Activated CD4-positive, alpha-beta T cell treated with anti-CD3 and anti-CD28 coated beads for 24 hours (primary cell): ENCODE results near the gene VPS13D.
"Not testable (repeated sequence)": the region's sequence is repeated elsewhere in the genome, so short reads cannot be mapped to it uniquely, and the experiment has no call there.

Experiments used
- DNase-seq, 2 donors: peaks; one replicate each; pipeline ENCODE4 v3.0.0-alpha.2; 2020; ENCODE audit warnings: low read depth in 2 of 2

Gene VPS13D

GRCh38 chr1:12287869-12288268 is 58.0 kb downstream of the VPS13D start:
- DNase-seq = no peak

- DNase-seq = no peak
Observed at GRCh38 chr1:12290828-12291227, 61.0 kb downstream of the VPS13D start.

DNA sequence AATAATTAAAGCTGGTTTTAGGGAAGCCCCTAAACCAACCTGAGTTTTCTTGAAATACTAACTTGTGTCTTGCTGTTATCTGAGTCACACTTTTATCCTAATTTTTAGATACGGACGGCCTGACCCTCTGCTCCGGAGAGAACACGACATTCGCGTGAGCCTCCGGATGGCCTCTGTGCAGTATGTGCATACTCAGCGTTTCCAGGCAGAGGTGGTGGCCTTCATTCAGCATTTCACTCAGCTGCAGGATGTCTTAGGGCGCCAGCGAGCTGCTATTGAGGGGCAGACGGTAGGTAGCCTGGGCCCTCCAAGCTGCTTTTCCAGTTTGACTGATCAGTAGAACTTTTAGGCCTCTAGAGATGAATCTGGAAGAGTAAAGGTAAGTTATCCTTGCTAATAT is 63.6 kb downstream of the VPS13D start:
- DNase-seq = no peak

DNA sequence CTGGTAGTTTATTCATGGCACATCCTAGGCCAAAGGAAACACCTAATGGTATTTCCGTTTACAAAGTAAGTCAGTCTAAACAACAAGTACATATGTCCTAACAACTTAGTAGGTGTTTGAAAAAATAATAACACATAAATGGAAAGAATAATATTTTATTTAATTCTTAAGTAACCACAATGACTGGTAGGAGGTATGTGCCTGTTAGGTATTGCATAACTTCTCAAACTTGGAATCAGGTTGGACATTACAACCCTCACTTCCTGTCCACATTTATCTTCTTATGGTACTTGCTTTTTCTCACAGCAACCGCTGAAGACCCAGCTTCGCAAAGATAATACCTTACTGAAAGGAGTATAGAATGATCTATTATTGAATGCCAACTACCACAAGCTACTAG is 64.2 kb downstream of the VPS13D start:
- DNase-seq = no peak

- DNase-seq = no peak
Observed at GRCh38 chr1:12296016-12296415, 66.2 kb downstream of the VPS13D start.

DNA sequence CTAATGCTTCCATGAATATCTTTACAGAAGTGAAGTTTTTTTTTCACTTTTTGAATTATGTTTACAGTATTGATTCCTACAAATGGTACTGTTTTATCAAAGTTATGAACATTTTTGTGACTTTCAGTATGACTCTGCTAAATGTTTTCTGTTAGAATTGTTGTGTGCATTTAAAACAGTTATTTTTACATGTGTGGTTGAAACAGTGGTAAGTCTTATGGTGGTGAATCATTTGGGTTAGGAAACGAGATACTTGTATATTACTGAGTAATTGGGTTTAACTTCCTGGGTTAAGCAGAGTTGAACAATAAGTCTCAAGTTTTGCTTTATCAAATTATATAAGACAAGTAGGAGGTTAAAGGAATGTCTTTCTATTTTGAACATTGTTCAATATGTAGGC is 66.8 kb downstream of the VPS13D start:
- no peak for DNase-seq

- no peak for DNase-seq
Observed at GRCh38 chr1:12300706-12301105, 70.9 kb downstream of the VPS13D start.

- no peak for DNase-seq
Observed at GRCh38 chr1:12301518-12302237, 71.8 kb downstream of the VPS13D start.

DNA sequence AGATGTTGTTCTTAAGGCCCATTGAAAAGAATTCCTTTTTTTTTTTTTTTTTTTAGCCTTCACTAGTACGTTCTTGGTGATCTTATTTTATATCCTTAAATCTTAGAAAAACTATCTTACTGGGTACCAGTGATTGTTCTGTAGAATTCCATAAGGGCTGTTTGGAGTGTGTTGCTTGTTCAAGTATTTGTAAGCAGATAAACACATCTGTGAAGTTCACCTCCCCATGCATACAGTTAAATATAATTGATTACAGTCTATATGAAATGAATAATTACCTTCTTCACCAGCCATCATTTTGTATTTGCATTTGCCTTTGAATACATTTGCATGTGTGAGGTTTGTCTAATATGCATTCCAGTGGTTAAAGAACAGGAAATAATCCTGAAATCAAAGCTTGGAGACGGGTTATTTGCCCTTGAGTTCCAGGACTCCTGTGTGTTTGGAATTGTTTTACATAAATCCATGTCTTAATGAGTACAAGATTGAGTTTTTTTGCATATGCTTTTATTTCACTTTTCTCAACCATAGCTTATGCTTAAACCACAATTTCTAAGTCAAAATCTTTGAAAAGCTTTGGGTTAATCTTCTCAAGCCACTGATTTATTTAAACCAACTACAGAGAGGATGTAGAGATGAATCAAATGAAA is 73.1 kb downstream of the VPS13D start:
- no peak for DNase-seq

- no peak for DNase-seq
Observed at GRCh38 chr1:12305377-12305776, 75.5 kb downstream of the VPS13D start.

DNA sequence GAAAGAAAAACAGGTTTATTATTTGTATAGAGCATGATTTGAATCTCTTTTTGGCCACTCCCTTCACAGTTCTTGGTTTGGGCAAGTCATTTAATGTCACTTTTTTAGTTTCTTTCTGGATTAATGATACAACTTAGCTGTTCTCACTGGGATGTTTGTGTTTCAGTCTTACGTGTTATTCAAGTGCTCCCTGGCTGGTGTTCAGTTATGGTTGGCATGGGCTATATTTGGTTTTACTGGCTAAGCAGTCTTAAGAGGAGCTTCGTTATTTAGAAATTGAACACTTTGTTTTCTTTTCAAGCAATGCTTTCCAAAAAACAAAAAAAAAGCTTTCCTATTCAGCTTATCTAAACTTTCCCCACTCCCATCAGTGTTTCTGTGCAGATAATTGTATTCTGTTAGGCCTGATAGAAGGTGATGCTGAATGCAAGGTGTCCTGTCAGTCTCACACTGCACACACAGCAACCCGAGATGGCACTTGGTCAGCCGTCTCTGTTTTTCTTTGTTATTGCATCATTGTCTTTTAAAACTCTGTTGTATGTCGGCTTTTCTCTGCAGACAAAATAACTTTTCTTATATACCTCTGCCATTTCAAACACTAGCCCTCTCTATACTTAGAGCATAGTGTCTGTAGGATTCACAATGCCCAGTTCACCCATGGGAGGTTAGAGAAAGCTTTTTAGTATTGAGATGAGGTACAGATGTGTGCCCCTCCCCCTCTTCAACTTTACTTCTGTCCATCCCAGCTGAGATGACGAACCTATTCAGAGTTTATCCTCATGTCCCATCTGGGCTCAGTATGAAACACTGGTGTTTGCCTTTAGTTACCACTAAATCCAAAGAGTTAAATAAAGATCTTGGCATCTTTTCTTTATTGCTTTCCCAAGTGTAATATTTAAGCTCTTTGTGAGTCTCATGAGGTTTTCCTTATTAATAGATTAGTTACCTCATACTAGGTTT is 80.2 kb downstream of the VPS13D start:
- no peak for DNase-seq

DNA sequence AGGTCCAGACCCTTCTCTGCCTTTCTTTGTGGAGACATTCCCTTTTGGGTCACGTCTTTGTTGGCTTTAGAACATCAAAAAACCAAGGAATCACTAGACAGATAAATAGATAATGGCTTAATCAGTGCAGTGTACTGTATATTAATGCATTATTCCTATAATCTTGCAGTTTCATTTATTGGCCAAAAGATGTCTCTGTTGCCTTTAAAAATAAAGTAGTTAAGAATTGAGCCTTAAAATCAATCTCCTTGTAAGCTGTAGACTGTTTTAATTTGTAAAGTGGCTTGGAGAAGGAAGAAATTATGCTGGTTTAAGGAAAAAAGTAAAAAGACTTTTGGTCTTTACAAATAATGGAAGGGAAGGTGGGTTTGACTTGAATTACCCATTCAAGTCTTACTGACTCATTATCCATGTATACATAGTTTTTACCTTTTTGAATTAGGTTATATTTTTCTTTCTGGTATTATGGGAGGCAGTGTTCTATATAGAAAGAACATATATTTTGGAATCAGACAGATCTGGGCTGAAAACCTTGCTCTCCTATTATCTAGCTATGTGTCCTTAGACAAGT is 84.6 kb downstream of the VPS13D start:
- no peak for DNase-seq

GRCh38 chr1:12315146-12315545 is 85.3 kb downstream of the VPS13D start:
- no peak for DNase-seq

DNA sequence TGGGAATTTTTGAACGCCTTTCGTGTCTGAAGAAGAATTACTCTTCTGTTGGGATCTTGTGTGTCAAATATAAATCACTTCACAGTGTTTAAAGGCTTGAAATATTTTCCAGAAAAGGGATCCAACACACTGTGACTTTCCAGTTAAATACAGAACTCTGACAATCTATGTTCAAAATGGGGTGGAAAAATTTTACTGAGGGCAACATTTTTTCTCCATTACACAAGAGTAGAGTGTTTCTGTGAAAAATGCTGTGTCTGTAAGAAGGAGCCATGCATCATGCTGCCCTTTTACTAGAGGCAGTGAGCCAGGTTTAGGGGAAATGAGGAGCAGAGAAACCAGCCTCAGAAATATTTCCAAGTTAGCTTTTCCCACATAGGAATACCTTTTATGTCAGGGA is 86.5 kb downstream of the VPS13D start:
- no peak for DNase-seq

- DNase-seq = no peak
Observed at GRCh38 chr1:12320486-12320885, 90.7 kb downstream of the VPS13D start.

DNA sequence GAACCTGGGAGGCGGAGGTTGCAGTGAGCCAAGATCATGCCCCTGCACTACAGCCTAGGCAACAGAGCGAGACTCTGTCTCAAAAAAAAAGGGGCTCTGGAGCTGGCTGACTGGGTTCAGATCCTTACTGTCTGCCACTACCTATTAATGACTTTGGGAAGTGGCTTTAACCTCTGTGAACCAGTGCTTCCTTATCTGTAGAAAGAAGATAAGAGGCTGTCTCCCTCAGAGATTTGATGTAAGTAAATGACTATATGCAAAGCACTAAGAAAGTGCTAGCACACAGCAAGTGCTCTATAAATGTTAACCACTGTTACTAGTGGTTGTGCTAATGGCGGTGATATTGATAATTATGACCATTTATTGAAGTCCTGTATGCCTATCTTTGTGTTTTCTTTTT is 94.6 kb downstream of the VPS13D start:
- DNase-seq = no peak

- not testable (repeated sequence) for DNase-seq
Observed at GRCh38 chr1:12324973-12325372, 95.1 kb downstream of the VPS13D start.

- no peak for DNase-seq
Observed at GRCh38 chr1:12326986-12327385, 97.2 kb downstream of the VPS13D start.

- DNase-seq = no peak
Observed at GRCh38 chr1:12327566-12327965, 97.7 kb downstream of the VPS13D start.

DNA sequence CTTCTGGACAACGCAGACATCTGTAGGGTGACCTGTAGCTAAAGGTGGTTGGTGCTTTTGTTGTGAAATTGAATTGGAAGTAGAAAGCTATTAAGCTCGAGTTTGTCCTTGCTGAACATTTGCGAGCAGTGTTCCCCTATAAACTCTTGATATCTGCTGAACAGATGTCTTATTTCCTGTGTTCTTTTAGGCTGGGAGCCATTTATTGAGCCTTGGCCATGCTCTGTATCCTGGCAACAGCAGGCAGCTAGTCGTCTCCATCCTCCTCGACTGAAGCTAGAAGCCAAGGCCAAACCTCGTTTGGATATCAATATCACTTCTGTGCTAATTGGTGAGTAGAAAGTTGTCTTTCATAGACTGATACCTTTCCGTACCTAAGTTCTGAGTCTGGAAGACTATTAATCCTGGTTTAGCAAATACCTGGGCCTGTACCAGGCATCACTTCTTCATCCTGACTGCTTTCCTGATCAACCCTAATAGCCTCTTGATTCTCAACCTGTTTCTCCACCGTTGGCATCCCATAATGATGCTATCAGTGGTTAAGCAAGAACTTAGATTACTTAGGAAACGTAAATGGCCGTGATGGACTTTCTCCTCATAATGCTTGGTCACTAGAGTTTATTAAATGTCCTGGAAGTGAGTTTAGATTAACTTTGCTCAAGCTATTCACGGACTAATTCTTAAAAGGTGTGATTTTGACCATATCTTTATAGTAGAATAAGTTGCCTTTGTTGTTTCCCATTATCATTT is 103.4 kb downstream of the VPS13D start:
- DNase-seq = no peak

- no peak for DNase-seq
Observed at GRCh38 chr1:12335815-12336214, 106.0 kb downstream of the VPS13D start.
